Endothelial cell of umbilical vein (primary cell): ENCODE measurements around the gene OGDH.

Source experiments
- CTCF ChIP-seq, 2 donors: IDR thresholded peaks; 1 replicate in 1 of 2; 2 replicates in 1 of 2; pipeline ENCODE4 v1.5.1; 2011; ENCODE audit warnings: low read length in 2 of 2, mild to moderate bottlenecking in 2 of 2, moderate library complexity in 2 of 2, control low read depth in 1 of 2, inconsistent platforms in 1 of 2, low read depth in 1 of 2; ENCODE audit not compliant: insufficient read depth in 1 of 2; ENCODE audit errors: extremely low read depth in 1 of 2
- EZH2 ChIP-seq: IDR thresholded peaks from 2 replicates; pipeline ENCODE4 v1.6.1; 2012; ENCODE audit warnings: borderline replicate concordance, low read depth, mild to moderate bottlenecking, moderate library complexity, low read length, inconsistent platforms; ENCODE audit not compliant: severe bottlenecking
- MAX ChIP-seq: IDR thresholded peaks from 2 replicates; pipeline ENCODE4 v1.6.1; 2011; ENCODE audit not compliant: insufficient read depth, insufficient read length
- POLR2A ChIP-seq: IDR thresholded peaks from 2 replicates; pipeline ENCODE4 v1.6.1; 2012; ENCODE audit warnings: low read depth, mild to moderate bottlenecking, control low read depth, low read length
- POLR2AphosphoS5 ChIP-seq: IDR thresholded peaks from 2 replicates; pipeline ENCODE4 v1.6.1; 2012; ENCODE audit warnings: low read depth, mild to moderate bottlenecking, control low read depth, low read length, moderate library complexity; ENCODE audit not compliant: insufficient read depth

- no peak for TF ChIP-seq CTCF (IDR thresholded peaks at IDR 0.05; ENCODE audit: extremely low read depth in 1 of 2, insufficient read depth in 1 of 2, low read depth in 1 of 2, low read length in 2 of 2)
- TF ChIP-seq POLR2AphosphoS5 = no peak
- no peak for TF ChIP-seq POLR2A
- no peak for TF ChIP-seq MAX
- TF ChIP-seq EZH2 = no peak
These were observed 46.1 kb downstream of the OGDH start for GRCh38 chr7:44652535-44652934.
